Measurements from ENCODE around the gene C1orf232.
A peak's percentile ranks its signal among the peaks of the same experiment; 100 is the strongest.

The C1orf232 gene

GRCh38 chr1:26154750-26155149, 14.0 kb downstream of the C1orf232 start:
- H3K4me3 ChIP-seq (ENCODE audit: severe bottlenecking), result no peak overlapping the region
- DNase-seq (ENCODE audit: low spot score) (no peak), ATAC-seq (ENCODE audit: low read depth) (no peak)
- H3K9me3 ChIP-seq (ENCODE audit: severe bottlenecking), result no peaks in the 10 kb centered on the region
- TF ChIP-seq CTCF (IDR thresholded peaks at IDR 0.05; ENCODE audit: poor library complexity, severe bottlenecking), result no peak
- no peaks in the 10 kb centered on the region for H3K27me3 ChIP-seq (ENCODE audit: insufficient read depth, poor library complexity, severe bottlenecking)
- H3K27ac ChIP-seq (ENCODE audit: poor library complexity, severe bottlenecking), result no peak overlapping the region
- peaks cover 5% of the 10 kb centered on the region for H3K4me1 ChIP-seq (ENCODE audit: insufficient read depth, poor library complexity, severe bottlenecking)
- H3K36me3 ChIP-seq (ENCODE audit: low read depth), result no peaks in the 10 kb centered on the region

- no peaks in the 10 kb centered on the region for H3K9me3 ChIP-seq (ENCODE audit: severe bottlenecking)
- DNase-seq (ENCODE audit: low spot score), result no peak
- H3K27me3 ChIP-seq (ENCODE audit: insufficient read depth, poor library complexity, severe bottlenecking), result no peaks in the 10 kb centered on the region
- ATAC-seq (ENCODE audit: low read depth), result no peak
- H3K36me3 ChIP-seq (ENCODE audit: low read depth), result no peaks in the 10 kb centered on the region
- TF ChIP-seq CTCF (IDR thresholded peaks at IDR 0.05; ENCODE audit: poor library complexity, severe bottlenecking), result no peak
- H3K27ac ChIP-seq (ENCODE audit: poor library complexity, severe bottlenecking), result no peak overlapping the region
- no peak overlapping the region for H3K4me3 ChIP-seq (ENCODE audit: severe bottlenecking)
- H3K4me1 ChIP-seq (ENCODE audit: insufficient read depth, poor library complexity, severe bottlenecking), result peaks cover 5% of the 10 kb centered on the region
Observed at GRCh38 chr1:26153966-26154532, 14.7 kb downstream of the C1orf232 start.

- no peak overlapping the region for H3K27ac ChIP-seq (ENCODE audit: poor library complexity, severe bottlenecking)
- no peaks in the 10 kb centered on the region for H3K27me3 ChIP-seq (ENCODE audit: insufficient read depth, poor library complexity, severe bottlenecking)
- DNase-seq (ENCODE audit: low spot score) (no peak), ATAC-seq (ENCODE audit: low read depth) (no peak)
- no peaks in the 10 kb centered on the region for H3K9me3 ChIP-seq (ENCODE audit: severe bottlenecking)
- no peak for TF ChIP-seq CTCF (IDR thresholded peaks at IDR 0.05; ENCODE audit: poor library complexity, severe bottlenecking)
- H3K36me3 ChIP-seq (ENCODE audit: low read depth), result no peaks in the 10 kb centered on the region
- H3K4me3 ChIP-seq (ENCODE audit: severe bottlenecking), result no peak overlapping the region
- peaks cover 5% of the 10 kb centered on the region for H3K4me1 ChIP-seq (ENCODE audit: insufficient read depth, poor library complexity, severe bottlenecking)
Observed at GRCh38 chr1:26148887-26149286, 19.9 kb downstream of the C1orf232 start.

GRCh38 chr1:26145960-26146294, 22.8 kb downstream of the C1orf232 start:
- H3K4me1 ChIP-seq (ENCODE audit: insufficient read depth, poor library complexity, severe bottlenecking), result peaks cover 5% of the 10 kb centered on the region
- H3K36me3 ChIP-seq (ENCODE audit: low read depth), result no peaks in the 10 kb centered on the region
- ATAC-seq (ENCODE audit: low read depth) (no peak), DNase-seq (ENCODE audit: low spot score) (no peak)
- no peaks in the 10 kb centered on the region for H3K27me3 ChIP-seq (ENCODE audit: insufficient read depth, poor library complexity, severe bottlenecking)
- H3K27ac ChIP-seq (ENCODE audit: poor library complexity, severe bottlenecking), result no peak overlapping the region
- H3K9me3 ChIP-seq (ENCODE audit: severe bottlenecking), result no peaks in the 10 kb centered on the region
- no peak overlapping the region for H3K4me3 ChIP-seq (ENCODE audit: severe bottlenecking)
- no peak for TF ChIP-seq CTCF (IDR thresholded peaks at IDR 0.05; ENCODE audit: poor library complexity, severe bottlenecking)

- ATAC-seq (ENCODE audit: low read depth), result peak; percentile 94
- H3K4me3 ChIP-seq (ENCODE audit: severe bottlenecking), result no peak overlapping the region
Observed at GRCh38 chr1:26145041-26145959, 23.5 kb downstream of the C1orf232 start.

More at GRCh38 chr1:26145041-26145959, 23.5 kb downstream of the C1orf232 start:
- Histone ChIP-seq H3K27me3 (ENCODE audit: insufficient read depth, poor library complexity, severe bottlenecking) (no peaks in the 10 kb centered on the region), H3K27ac (ENCODE audit: poor library complexity, severe bottlenecking) (no peak overlapping the region), H3K9me3 (ENCODE audit: severe bottlenecking) (no peaks in the 10 kb centered on the region), H3K36me3 (ENCODE audit: low read depth) (no peaks in the 10 kb centered on the region), H3K4me1 (ENCODE audit: insufficient read depth, poor library complexity, severe bottlenecking) (peaks cover 5% of the 10 kb centered on the region)
- peak; percentile 88 for TF ChIP-seq CTCF (IDR thresholded peaks at IDR 0.05; ENCODE audit: poor library complexity, severe bottlenecking)
- no peak for DNase-seq (ENCODE audit: low spot score)
